HFFc6 (cell line): ENCODE data around the gene PDLIM1. TPM values are rescaled to one million over a fixed set of nuclear protein-coding genes. Genes with fewer than 3 reads are reported as not detected.

ENCODE experiments used
- DNase-seq: peaks from one replicate; pipeline ENCODE4 v3.0.0-alpha.2; 2018
- H3K27ac Mint-ChIP-seq: 2 replicates; pipeline ENCODE4 v1.8.0; 2020; ENCODE audit warnings: mild to moderate bottlenecking, mixed read lengths
- H3K27me3 Mint-ChIP-seq: 2 replicates; pipeline ENCODE4 v1.8.0; 2021; ENCODE audit warnings: mild to moderate bottlenecking, moderate library complexity, mixed read lengths; ENCODE audit not compliant: insufficient read depth
- H3K36me3 Mint-ChIP-seq: 2 replicates; pipeline ENCODE4 v1.8.0; 2021; ENCODE audit warnings: low read depth, mixed read lengths
- H3K4me1 Mint-ChIP-seq: 2 replicates; pipeline ENCODE4 v1.8.0; 2020; ENCODE audit warnings: low read depth, mixed read lengths
- H3K4me3 Mint-ChIP-seq: 2 replicates; pipeline ENCODE4 v1.8.0; 2020; ENCODE audit warnings: mild to moderate bottlenecking, moderate library complexity, mixed read lengths
- H3K9me3 Mint-ChIP-seq: 2 replicates; pipeline ENCODE4 v1.8.0; 2020; ENCODE audit warnings: mild to moderate bottlenecking, mixed read lengths
- total RNA-seq, 6 experiments: library from RNA; stranded (reverse); fragmentation: NEBNext Ultra II Directional; extraction: Animal tissue kit (Norgen Biotek cat#: 25700); gene quantifications; 2 replicates in 1 of 6; 3 replicates in 5 of 6; pipeline ENCODE4 v1.2.3, GENCODE V29; 2021
- TF ChIP-seq, protein P1 (sequence below): fragments of 200-600 bp; sonication (generic); IDR thresholded peaks from 2 replicates; pipeline ENCODE4 v1.5.0; 2021; ENCODE audit warnings: antibody characterized with exemption, mild to moderate bottlenecking

PDLIM1 gene
- total RNA-seq, 6 experiments from 2014 or later, result 131 to 163 (median 154) TPM

DNA sequence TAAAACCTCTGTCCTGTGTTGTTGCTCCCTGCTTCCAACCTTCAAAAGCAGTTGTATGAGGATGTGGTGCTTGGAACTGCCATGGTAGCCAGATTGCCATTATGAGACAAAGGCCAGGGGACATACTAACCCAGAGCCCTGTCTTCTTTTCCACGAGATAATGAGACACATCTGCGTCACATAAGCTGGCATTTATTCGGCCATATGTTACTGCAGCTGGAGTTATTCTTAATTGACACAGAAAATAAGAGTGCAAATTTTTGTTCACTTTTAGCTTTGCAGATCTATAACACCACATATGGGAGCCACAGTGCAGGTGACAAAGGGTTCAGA is 15.5 kb upstream of the PDLIM1 start:
- DNase-seq, result no peak
- Mint-ChIP-seq H3K36me3 (no peaks in the 10 kb centered on the region), H3K27me3 (peaks cover 2% of the 10 kb centered on the region), H3K4me3 (no peak overlapping the region), H3K9me3 (no peaks in the 10 kb centered on the region), H3K27ac (no peak overlapping the region), H3K4me1 (peaks cover 36% of the 10 kb centered on the region)
- TF ChIP-seq, protein P1, sequence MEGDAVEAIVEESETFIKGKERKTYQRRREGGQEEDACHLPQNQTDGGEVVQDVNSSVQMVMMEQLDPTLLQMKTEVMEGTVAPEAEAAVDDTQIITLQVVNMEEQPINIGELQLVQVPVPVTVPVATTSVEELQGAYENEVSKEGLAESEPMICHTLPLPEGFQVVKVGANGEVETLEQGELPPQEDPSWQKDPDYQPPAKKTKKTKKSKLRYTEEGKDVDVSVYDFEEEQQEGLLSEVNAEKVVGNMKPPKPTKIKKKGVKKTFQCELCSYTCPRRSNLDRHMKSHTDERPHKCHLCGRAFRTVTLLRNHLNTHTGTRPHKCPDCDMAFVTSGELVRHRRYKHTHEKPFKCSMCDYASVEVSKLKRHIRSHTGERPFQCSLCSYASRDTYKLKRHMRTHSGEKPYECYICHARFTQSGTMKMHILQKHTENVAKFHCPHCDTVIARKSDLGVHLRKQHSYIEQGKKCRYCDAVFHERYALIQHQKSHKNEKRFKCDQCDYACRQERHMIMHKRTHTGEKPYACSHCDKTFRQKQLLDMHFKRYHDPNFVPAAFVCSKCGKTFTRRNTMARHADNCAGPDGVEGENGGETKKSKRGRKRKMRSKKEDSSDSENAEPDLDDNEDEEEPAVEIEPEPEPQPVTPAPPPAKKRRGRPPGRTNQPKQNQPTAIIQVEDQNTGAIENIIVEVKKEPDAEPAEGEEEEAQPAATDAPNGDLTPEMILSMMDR, result no peak

DNA sequence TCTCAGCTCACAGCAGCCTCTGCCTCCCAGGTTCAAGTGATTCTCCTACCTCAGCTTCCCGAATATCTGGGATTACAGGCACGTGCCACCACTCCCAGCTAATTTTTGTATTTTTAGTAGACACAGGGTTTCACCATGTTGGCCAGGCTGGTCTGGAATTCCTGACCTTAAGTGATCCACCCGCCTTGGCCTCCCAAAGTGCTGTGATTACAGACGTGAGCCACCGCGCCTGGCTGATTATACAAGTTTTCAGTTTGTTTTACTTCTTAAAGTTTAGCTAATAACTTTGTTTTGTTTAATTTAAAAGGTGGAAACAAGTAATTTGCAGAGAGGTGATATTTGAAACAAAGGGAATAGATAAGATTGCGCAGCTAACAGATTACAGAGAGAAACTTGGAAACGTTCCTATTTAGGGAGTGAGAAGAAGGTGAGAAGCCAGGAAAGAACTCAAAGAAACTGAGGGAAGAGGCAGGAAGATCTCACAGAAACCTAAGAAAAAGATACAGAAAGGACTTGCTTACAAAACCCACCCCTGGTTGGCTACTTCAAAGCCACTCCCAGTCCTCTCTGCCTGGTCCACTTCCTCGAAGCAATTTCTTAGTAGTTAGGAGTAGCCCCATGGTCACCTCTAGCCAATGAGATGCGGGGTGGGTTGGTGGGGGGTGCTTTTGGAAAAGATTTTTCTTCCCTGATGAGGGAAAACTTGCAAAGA is 15.0 kb upstream of the PDLIM1 start:
- DNase-seq, result no peak
- no peak overlapping the region for H3K4me3 Mint-ChIP-seq
- no peaks in the 10 kb centered on the region for H3K9me3 Mint-ChIP-seq
- TF ChIP-seq, protein P1, result no peak
- no peaks in the 10 kb centered on the region for H3K36me3 Mint-ChIP-seq
- peaks cover 36% of the 10 kb centered on the region for H3K4me1 Mint-ChIP-seq
- peaks cover 2% of the 10 kb centered on the region for H3K27me3 Mint-ChIP-seq
- no peak overlapping the region for H3K27ac Mint-ChIP-seq

DNA sequence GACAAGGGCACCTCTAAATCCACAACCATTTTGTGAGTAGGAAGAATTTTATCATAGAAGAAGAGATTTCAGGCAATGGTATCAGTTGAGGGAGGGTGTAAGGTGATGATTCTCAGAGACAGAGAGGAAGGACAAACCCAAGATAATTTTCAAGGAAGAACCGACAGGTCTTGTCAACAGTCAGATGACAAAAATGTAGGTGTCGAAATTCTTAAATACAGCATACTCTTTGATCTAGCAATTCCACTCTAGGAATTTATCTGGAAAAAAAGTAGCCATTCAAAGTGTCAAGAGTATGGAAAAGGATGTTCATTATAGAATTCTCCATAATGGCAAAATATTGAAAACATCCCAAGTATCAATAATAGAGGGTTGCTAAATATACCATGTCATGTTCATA is 14.2 kb upstream of the PDLIM1 start:
- H3K36me3 Mint-ChIP-seq, result no peaks in the 10 kb centered on the region
- no peak overlapping the region for H3K27ac Mint-ChIP-seq
- H3K4me3 Mint-ChIP-seq, result no peak overlapping the region
- H3K4me1 Mint-ChIP-seq, result peaks cover 31% of the 10 kb centered on the region
- H3K27me3 Mint-ChIP-seq, result no peaks in the 10 kb centered on the region; the same call in 1 of the 2 replicates
- no peaks in the 10 kb centered on the region for H3K9me3 Mint-ChIP-seq
- TF ChIP-seq, protein P1, result no peak
- no peak for DNase-seq

DNA sequence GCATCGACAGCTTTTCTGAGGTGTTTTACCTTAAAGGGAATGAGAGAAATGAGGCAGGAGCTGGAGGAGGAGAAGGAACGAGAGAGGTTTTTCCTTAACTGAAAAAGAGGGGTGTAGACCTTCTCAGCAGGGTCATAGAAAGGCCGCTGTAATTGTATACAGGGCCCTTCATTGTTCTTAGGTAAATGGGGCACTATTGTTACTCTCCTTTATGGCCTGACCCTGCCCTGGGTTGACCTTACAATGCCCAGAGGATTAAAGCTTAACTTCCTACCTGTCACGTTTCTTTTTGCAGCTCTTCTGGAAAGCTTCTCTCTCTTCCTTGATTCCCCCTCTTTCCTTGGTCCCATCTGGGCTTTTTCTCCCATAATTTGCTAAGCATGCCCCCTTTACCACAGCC is 13.7 kb upstream of the PDLIM1 start:
- H3K9me3 Mint-ChIP-seq, result no peaks in the 10 kb centered on the region
- peaks cover 26% of the 10 kb centered on the region for H3K4me1 Mint-ChIP-seq
- H3K36me3 Mint-ChIP-seq, result no peaks in the 10 kb centered on the region
- TF ChIP-seq, protein P1, result no peak
- no peaks in the 10 kb centered on the region; the same call in 1 of the 2 replicates for H3K27me3 Mint-ChIP-seq
- no peak overlapping the region for H3K4me3 Mint-ChIP-seq
- H3K27ac Mint-ChIP-seq, result no peak overlapping the region
- no peak for DNase-seq

DNA sequence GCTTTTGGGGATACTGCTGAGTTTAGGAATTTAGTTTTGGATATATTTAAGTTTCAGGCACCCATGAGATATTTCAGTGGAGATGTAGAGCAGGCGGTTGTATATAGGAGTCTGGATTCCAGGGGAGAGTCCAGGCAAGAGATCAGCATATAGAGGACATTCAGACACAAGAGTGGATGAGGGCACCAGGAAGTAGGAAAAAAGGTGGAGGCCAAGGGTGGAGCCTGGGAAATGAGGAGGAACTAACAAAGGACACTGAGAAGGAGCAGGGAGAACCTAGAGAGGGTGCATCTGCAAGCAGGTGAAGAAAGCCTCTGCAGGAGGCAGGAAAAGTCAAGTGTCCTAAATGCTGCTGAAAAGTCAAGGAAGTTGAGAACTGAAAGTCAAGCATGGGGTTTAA is 13.1 kb upstream of the PDLIM1 start:
- Mint-ChIP-seq H3K27ac (no peak overlapping the region), H3K36me3 (no peaks in the 10 kb centered on the region), H3K9me3 (no peaks in the 10 kb centered on the region), H3K27me3 (no peaks in the 10 kb centered on the region; the same call in 1 of the 2 replicates), H3K4me3 (no peak overlapping the region), H3K4me1 (peaks cover 20% of the 10 kb centered on the region)
- DNase-seq, result no peak
- TF ChIP-seq, protein P1, result no peak
